Measurements from ENCODE around the gene KLF4.

The KLF4 gene

DNA sequence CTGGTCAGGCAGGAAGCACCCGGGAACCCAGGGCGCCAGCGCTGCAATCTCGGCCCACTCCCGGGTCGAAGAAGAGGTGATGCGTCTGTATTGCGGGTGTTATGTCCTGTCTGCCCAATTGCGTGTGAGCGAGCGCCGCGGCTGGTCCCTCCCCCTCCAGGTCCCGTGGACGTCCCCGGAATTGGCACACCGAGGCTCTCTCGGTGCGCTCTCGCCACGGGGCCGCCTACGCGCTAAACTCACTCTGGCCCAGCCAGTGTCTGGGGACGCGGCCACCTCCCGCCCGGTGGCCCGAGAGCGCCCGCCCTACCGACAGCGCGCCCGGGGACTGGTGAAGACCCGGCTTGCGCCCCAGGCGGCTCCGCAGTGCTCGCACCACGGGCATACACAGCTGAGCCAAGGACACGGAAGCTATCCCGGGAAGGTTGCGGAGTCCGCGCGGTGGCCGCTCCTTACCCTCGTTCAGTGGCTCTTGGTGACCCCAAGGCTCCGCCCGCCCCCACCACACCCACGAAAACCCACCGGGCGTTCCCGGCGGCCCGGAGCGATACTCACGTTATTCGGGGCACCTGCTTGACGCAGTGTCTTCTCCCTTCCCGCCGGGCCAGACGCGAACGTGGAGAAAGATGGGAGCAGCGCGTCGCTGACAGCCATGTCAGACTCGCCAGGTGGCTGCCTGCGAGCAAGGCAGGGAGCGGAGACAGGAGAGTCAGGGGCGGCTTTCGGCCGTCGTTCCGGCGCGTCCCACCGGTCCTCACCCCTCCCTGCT lies 1.0 kb downstream of the KLF4 start:
- no peak for DNase-seq (ENCODE audit: low read depth in 3 of 3)

DNA sequence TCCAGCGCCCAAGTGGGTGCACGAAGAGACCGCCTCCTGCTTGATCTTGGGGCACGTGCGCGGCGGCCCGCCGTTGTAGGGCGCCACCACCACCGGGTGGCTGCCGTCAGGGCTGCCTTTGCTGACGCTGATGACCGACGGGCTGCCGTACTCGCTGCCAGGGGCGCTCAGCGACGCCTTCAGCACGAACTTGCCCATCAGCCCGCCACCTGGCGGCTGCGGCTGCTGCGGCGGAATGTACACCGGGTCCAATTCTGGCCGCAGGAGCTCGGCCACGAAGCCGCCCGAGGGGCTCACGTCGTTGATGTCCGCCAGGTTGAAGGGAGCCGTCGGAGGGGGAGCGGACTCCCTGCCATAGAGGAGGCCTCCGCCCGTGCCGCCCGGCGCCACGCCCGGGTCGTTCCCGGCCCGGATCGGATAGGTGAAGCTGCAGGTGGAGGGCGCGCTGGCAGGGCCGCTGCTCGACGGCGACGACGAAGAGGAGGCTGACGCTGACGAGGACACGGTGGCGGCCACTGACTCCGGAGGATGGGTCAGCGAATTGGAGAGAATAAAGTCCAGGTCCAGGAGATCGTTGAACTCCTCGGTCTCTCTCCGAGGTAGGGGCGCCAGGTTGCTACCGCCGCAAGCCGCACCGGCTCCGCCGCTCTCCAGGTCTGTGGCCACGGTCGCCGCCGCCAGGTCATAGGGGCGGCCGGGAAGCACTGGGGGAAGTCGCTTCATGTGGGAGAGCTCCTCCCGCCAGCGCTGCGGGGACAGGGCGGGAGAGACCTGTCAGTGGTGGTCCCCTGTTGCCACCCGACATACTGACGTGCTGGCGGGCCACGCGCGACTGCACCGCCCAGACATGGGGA lies 1.8 kb downstream of the KLF4 start:
- DNase-seq (ENCODE audit: low read depth in 3 of 3), result peak in 1 of 3 experiments; percentile 15

GRCh38 chr9:107486674-107487520 lies 2.7 kb downstream of the KLF4 start:
- no peak for DNase-seq (ENCODE audit: low read depth in 3 of 3)

GRCh38 chr9:107485458-107486043 lies 4.0 kb downstream of the KLF4 start:
- DNase-seq (ENCODE audit: low read depth in 3 of 3), result no peak

- no peak for DNase-seq (ENCODE audit: low read depth in 3 of 3)
Measured at GRCh38 chr9:107484117-107484723, 5.3 kb downstream of the KLF4 start.

GRCh38 chr9:107483666-107484065 lies 5.9 kb downstream of the KLF4 start:
- no peak for DNase-seq (ENCODE audit: low read depth in 3 of 3)

DNA sequence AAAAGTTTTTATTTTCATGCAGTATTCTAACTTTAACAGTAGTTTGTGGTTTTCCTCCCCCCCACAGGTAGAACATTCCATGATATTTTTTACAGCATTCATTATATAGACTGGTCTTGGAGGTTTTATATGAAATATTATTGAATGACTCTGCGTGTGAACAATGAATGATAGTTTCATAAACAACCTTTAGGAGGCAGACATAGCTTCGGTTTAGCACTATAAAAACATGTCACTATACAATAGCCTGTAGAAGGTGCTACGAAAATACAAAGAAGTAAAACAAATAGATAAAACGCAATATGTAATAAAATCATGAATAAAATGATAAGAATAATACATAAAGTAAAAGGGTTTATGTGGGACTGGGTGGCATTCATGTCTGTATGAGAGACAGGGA lies 8.5 kb downstream of the KLF4 start:
- no peak for DNase-seq (ENCODE audit: low read depth in 3 of 3)

- DNase-seq (ENCODE audit: low read depth in 3 of 3), result no peak
Measured at GRCh38 chr9:107480386-107480789, 9.2 kb downstream of the KLF4 start.

DNA sequence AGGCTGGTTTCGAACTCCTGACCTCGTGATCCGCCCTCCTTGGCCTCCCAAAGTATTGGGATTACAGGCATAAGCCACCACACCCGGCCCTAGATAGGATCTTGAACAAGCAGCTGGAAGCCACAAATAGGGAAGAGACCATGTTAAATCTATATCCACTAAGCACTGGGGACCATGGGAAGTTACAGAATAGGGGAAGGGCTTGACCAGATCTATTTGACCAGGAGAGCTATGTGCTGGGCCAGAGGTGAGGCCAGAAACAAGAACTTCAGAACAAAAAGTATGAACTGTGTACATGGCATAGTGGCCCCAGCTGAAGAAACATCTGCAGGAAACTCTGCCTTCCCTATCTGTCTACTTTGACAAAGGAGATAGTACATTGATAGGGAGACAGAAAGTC lies 10.8 kb downstream of the KLF4 start:
- DNase-seq (ENCODE audit: low read depth in 3 of 3), result no peak

- no peak for DNase-seq (ENCODE audit: low read depth in 3 of 3)
Measured at GRCh38 chr9:107474124-107474523, 15.4 kb downstream of the KLF4 start.

DNA sequence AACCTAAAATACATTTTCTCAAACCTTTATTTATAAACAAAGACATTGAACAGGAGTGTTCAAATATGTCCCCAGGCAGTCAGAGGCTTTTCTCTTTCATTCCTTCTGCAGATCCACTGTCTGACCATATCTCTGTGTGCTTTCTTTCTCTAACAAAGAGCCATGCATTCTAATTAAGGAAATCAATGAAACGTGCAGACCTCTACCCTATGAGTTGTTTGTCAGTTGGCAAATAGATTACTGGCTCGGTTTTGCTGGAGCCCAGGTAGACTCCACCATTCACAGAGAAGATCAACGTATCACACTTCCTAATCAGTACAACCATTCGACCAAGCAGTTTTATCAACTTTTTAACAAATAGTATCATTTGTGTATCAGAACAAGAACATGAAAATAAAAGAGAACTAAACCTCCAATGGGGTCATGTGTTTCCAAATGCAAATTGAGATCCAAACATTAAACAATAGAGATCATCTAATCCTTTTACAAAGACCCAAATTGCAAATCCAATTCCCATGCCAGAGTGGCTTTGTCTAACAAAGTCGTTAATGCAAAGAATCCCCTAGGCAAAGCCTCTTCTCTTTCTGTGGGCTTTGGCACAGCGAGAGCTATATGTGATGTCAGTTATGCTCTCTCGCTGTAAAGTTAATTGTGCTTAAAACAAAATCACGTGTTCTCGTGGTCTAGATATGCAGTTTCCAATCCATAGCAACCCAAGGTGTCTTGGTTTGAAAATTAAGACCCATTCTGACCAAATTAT lies 16.8 kb downstream of the KLF4 start:
- DNase-seq (ENCODE audit: low read depth in 3 of 3), result no peak

- no peak for DNase-seq (ENCODE audit: low read depth in 3 of 3)
Measured at GRCh38 chr9:107471552-107471951, 18.0 kb downstream of the KLF4 start.

DNA sequence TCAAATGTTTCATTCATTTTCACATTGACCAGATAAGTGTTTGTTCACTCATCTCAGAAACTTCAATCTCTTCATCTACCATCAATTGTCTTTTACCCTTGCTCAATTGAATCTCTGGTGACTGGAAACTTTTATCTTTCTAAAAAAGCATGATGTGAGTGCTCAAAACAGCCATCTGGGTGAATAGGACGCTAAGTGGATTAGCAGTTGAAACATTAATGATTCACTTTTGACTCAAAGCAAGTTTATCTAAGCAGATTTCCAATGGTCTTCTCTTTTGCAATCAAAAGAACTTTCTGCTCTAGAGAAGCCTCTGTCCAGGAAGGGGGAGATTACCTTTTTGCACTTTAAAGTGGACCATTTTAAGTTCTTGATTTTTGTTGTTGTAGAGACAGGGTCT lies 22.2 kb downstream of the KLF4 start:
- DNase-seq (ENCODE audit: low read depth in 3 of 3), result no peak

DNA sequence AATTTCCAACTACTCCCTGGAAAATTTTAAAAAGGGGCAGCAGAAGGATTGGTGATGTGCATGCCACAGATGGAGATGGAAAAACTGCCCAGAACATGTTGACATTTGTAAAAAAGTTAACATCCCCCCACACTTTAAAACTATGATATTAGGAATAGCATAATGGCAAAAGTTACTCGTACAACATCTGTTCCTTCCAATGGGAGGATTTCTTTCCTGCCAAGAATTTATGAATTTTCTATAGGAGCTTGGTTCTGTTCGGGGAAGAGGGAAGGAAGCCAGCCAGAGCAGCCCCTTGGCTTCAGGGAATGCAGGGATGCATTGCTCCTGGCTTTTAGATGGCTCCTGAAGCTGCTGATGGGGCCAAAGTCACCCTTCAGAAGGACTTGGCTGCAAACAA lies 22.7 kb downstream of the KLF4 start:
- DNase-seq (ENCODE audit: low read depth in 3 of 3), result no peak

- peak in 1 of 3 experiments; percentile 18 for DNase-seq (ENCODE audit: low read depth in 3 of 3)
Measured at GRCh38 chr9:107465467-107466451, 23.8 kb downstream of the KLF4 start.

DNA sequence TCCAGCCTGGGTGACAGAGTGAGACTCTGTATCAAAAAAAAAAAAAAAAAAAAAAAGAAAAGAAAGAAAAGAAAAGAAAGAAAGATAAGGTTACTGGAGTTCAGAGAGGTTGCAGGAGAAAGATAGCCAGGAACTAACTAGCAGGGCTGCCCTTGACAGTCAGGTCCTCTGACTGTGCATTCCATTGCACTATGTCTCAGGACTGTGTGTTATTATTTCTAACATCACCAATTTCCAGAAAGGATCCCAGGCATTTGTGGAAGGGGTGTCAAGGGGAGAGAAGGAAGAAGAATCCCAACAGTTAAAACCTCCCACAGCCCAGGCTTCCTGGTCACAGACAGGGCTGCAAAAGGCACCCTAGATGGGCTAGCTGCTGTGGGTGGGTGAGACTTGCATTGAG lies 25.1 kb downstream of the KLF4 start:
- no peak for DNase-seq (ENCODE audit: low read depth in 3 of 3)

GRCh38 chr9:107462691-107463090 lies 26.9 kb downstream of the KLF4 start:
- no peak for DNase-seq (ENCODE audit: low read depth in 3 of 3)

DNA sequence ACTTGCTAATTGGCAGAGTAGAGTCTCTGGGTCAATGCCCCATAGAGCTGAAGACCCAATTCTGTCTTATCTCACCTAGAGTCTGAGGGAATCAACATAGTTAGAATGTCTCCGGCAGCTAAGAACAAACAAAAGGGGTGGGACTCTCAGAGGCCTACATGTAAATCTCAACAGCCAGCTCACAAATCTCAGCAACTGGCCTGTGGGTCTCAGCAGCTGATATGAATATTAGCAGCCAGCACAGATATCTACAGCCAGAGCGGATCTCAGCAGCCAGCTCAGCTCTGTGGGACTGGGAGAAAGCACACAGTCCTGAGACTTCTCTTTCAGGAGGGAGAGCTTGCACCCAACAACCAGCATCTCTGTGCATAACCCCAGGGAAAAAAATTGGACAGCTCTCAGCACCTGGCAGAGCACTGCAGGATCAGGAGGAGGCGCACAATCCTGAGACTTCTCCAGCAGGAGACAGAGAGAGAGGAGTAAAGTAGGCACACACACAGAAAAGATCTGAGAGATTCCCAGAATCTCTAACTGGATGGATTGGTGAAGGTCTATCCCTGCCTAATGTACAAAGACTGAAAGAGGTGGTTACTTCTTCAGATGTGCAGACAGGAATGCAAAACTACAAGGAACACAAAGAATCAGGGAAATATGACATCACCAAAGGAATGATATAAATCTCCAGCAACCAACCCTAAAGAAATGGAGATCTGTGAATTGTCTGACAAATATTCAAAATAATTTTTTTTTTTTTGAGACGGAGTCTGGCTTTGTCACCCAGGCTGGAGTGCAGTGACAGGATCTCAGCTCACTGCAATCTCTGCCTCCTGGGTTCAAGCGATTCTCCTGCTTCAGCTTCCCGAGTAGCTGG lies 29.2 kb downstream of the KLF4 start:
- DNase-seq (ENCODE audit: low read depth in 3 of 3), result no peak
